ENCODE data around the gene POLDIP3. TPM values are rescaled to one million over a fixed set of nuclear protein-coding genes. Genes with fewer than 3 reads are reported as not detected.

POLDIP3 gene
- total RNA-seq, 2 experiments from 2014 or later: 71.4 to 74.7 TPM

DNA sequence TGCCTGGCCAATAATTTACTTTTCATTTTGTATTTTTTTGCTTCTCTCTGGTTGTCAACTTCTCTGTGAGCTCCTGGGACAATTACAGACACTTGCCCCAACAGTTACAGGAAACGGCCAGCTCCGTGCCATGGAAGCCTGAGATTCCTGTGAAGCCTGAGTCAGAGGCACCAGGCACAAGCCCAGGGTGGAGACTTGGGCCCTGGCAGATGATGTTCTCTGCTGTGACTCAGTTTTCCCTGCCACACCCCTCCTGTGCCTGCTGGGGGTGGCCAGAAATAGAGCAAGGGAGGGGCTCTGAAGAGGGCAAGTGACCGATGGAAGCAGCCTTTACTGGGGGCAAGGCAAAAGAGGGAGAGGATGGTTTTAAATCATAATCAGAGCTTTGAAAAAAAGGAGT lies 20.8 kb upstream of the POLDIP3 start:
- Mint-ChIP-seq H3K4me3 (no peak overlapping the region), H3K27me3 (no peaks in the 10 kb centered on the region), H3K9me3 (no peaks in the 10 kb centered on the region), H3K36me3 (ENCODE audit: low read depth) (peaks cover 7% of the 10 kb centered on the region), H3K4me1 (no peaks in the 10 kb centered on the region), H3K27ac (no peak overlapping the region)
- no peak for DNase-seq
- CTCF ChIA-PET: no interaction called here
- POLR2A ChIA-PET: no interaction called here

DNA sequence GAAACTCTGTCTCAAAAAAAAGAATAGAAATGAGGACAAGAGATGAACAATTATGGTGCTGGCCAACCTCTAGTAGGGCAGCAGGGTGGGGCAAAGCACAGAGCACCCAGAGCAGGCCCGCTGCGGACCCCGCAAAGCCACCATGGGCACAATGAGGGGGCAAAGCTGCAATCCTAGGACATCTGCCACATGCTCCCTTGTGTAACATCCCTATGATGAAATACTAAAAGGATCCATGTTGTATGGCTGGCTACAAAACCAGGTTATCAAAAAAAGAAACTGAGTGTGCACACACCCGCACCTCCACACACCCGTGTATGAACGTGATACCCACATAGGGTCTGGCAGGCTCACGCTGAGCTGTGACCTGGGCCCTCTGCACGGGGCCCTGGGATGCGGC lies 18.3 kb upstream of the POLDIP3 start:
- no peak overlapping the region for H3K4me3 Mint-ChIP-seq
- POLR2A ChIA-PET: no interaction called here
- H3K27ac Mint-ChIP-seq: no peak overlapping the region
- CTCF ChIA-PET: no interaction called here
- H3K4me1 Mint-ChIP-seq: no peaks in the 10 kb centered on the region
- no peak for DNase-seq
- H3K36me3 Mint-ChIP-seq (ENCODE audit: low read depth): peaks cover 12% of the 10 kb centered on the region
- no peaks in the 10 kb centered on the region for H3K27me3 Mint-ChIP-seq
- no peaks in the 10 kb centered on the region for H3K9me3 Mint-ChIP-seq

DNA sequence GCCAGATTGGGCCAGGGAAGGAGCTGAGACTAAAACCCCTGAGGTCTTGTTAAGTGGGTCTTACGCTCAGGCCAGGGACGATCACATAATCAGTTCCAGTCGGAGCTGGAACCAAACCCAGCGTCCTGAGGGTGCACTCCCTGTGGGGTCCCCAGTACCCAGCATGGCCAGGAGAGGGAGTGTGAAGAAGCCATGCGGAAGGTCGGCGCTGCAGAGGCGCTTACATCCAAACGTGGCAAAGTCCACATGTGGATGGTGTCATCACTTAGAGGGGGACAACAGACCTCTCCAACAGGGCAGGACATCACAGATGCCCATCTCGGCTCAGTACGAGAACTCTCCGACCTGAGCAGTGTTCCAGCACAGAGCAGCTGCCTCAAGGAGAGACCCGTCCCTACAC lies 17.4 kb upstream of the POLDIP3 start:
- Mint-ChIP-seq H3K4me3 (no peak overlapping the region), H3K9me3 (no peaks in the 10 kb centered on the region), H3K36me3 (ENCODE audit: low read depth) (peaks cover 10% of the 10 kb centered on the region), H3K4me1 (no peaks in the 10 kb centered on the region), H3K27ac (no peak overlapping the region), H3K27me3 (no peaks in the 10 kb centered on the region)
- DNase-seq: no peak
- CTCF ChIA-PET: no interaction called here
- POLR2A ChIA-PET: interaction anchor here (1.0 kb wide), 1 partner anchor 16 kb away, joined by 5 read pairs; no protein-coding TSS in a partner anchor

DNA sequence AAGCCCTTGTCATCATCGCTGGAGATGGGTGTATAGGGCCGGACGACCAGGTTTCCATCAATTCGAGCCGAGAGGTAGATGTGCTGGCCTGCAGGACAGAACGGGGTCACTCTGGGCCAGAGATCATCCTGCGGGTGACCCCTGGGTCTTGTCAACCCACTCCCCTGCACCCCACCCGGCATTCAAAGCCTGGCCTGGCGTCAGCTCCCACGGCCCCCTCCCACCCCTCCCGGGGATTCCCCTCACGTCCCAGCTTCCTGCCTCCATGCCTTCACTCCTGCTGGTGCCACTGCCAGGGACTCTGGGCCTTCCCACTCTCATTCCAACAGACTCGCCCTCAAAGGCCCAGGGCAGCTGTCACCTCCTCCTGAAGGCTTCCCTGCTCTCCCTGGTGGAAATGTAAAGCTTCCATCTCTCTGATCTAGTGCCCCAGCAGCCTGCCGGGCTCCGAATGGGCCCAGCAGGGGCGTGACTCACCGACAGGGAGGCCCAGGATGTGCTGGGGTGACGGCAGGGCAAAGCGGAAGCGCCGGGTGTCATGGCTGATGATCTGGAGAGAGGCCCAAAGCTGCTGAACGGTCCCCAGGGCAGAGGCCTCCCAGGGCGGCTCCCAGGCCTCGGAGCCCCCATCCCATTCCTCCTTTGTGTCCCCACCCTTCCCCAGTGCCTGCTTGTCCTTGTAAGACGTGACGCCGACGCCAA lies 16.4 kb upstream of the POLDIP3 start:
- CTCF ChIA-PET: no interaction called here
- Mint-ChIP-seq H3K27me3 (no peaks in the 10 kb centered on the region), H3K4me1 (no peaks in the 10 kb centered on the region), H3K9me3 (no peaks in the 10 kb centered on the region), H3K27ac (no peak overlapping the region), H3K4me3 (no peak overlapping the region), H3K36me3 (ENCODE audit: low read depth) (peaks cover 15% of the 10 kb centered on the region)
- DNase-seq: no peak
- POLR2A ChIA-PET: no interaction called here

DNA sequence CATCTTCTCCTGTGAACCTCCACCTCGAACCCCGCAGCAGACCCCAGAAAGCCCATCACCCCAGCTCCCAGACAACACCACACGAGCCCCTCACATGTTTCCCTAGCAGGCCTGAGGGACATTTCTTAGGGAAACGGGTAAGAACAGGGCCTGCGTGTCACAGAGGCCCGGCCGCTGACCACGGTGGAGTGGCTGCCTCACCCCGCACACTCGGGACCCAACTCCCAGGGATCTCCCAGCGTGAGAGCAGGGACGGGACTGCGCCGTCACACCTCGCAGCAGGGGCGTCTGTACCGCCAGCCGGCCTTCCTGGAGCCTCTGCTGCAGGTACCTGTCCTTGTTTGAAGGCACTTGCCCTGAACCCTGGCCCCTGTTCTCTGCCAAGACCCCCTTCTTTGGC lies 15.5 kb upstream of the POLDIP3 start:
- no peaks in the 10 kb centered on the region for H3K27me3 Mint-ChIP-seq
- CTCF ChIA-PET: no interaction called here
- H3K4me1 Mint-ChIP-seq: no peaks in the 10 kb centered on the region
- H3K27ac Mint-ChIP-seq: no peak overlapping the region
- POLR2A ChIA-PET: interaction anchor here (1.5 kb wide), 1 partner anchor 15 kb away, joined by 20 read pairs; the partner anchor contains the start of gene POLDIP3
- no peaks in the 10 kb centered on the region for H3K9me3 Mint-ChIP-seq
- no peak overlapping the region for H3K4me3 Mint-ChIP-seq
- H3K36me3 Mint-ChIP-seq (ENCODE audit: low read depth): peaks cover 19% of the 10 kb centered on the region
- DNase-seq: no peak

DNA sequence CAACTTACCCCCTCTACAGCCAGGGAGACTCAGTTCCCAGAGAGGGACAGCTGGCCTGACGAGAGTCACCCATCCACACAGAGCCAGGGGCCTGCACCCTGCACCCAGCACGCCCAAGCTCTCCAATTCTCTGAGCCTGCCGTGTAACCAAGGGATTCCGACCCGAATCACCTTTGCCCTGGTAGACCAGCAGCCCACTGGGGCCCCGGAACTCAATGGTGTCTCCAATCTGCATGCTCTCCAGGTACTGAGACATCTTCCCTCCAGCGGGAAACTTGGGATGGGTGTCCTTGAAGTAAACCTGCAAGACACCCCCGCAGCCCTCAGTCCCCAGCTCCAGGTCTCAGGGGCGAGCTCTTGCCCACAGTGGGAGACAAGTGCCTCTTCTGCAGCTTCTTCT lies 13.3 kb upstream of the POLDIP3 start:
- CTCF ChIA-PET: no interaction called here
- POLR2A ChIA-PET: interaction anchor here (5.5 kb wide), 1 partner anchor 13 kb away, joined by 63 read pairs; the partner anchor contains the start of gene POLDIP3

DNA sequence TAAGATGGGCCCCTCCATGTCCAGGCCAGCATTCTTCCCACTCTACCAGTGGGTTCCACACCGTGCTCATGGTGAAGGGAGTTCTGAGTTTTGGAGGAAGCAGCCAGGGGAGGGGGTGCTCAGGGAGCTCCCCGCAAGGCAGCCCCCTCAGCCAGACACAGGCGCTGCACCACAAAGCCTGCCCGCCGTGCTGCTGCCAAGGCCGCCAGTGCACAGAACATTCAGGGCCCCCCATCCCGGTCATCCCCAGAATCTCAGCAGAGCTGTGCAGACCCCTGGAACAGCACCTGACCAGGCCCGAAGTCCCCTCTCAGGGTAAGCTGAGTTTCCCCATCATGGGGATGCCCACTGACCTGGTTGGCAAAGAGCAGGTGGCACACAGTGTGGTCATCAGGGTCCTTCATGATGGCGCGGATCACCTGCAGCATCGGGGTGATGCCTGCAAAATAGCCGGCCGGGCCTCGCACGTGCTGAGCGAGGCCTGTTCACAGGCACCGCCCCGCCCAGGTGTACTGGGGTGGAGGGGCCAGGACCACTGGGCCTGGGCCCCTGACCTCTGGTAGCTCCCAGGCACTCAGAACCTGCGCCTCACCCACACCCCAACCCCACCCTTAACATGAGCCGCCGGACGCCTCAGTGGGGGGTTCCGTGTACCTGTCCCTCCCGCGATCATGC lies 12.4 kb upstream of the POLDIP3 start:
- Mint-ChIP-seq H3K36me3 (ENCODE audit: low read depth) (peaks cover 14% of the 10 kb centered on the region), H3K9me3 (no peaks in the 10 kb centered on the region), H3K4me1 (no peaks in the 10 kb centered on the region), H3K4me3 (no peak overlapping the region), H3K27me3 (no peaks in the 10 kb centered on the region), H3K27ac (no peak overlapping the region)
- no peak for DNase-seq
- ChIA-PET CTCF (no interaction called here), POLR2A (interaction anchor here (5.5 kb wide), 1 partner anchor 12 kb away, joined by 63 read pairs; the partner anchor contains the start of gene POLDIP3)

More for the DNA sequence above, 13.3 kb upstream of the POLDIP3 start:
- H3K9me3 Mint-ChIP-seq: no peaks in the 10 kb centered on the region
- no peak overlapping the region for H3K4me3 Mint-ChIP-seq
- H3K27me3 Mint-ChIP-seq: no peaks in the 10 kb centered on the region
- no peaks in the 10 kb centered on the region for H3K4me1 Mint-ChIP-seq
- DNase-seq: no peak
- no peak overlapping the region for H3K27ac Mint-ChIP-seq
- H3K36me3 Mint-ChIP-seq (ENCODE audit: low read depth): peaks cover 14% of the 10 kb centered on the region

DNA sequence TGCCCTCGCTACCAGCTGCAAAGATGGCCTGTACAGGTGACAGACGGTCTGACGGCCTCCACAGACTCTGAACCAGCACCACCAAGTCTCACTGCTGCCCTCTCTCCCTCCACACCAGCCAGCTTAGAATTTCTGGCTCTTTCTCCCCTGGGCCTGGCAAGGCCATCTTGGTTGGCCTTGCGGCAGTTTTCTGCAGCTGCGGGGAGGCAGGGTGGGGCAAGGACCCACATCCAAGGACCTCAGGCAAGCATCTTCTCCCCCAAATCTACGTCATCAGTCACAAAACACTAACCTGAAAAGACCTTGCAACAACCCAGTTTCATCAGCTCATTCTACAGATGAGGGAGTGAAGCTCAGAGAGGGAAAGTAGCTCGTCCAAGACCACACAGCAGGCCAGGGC lies 11.7 kb upstream of the POLDIP3 start:
- no peaks in the 10 kb centered on the region for H3K4me1 Mint-ChIP-seq
- ChIA-PET CTCF (no interaction called here), POLR2A (interaction anchor here (5.5 kb wide), 1 partner anchor 11 kb away, joined by 63 read pairs; the partner anchor contains the start of gene POLDIP3)
- no peaks in the 10 kb centered on the region for H3K27me3 Mint-ChIP-seq
- peaks cover 14% of the 10 kb centered on the region for H3K36me3 Mint-ChIP-seq (ENCODE audit: low read depth)
- H3K4me3 Mint-ChIP-seq: no peak overlapping the region
- H3K9me3 Mint-ChIP-seq: no peaks in the 10 kb centered on the region
- no peak overlapping the region for H3K27ac Mint-ChIP-seq
- DNase-seq: no peak

DNA sequence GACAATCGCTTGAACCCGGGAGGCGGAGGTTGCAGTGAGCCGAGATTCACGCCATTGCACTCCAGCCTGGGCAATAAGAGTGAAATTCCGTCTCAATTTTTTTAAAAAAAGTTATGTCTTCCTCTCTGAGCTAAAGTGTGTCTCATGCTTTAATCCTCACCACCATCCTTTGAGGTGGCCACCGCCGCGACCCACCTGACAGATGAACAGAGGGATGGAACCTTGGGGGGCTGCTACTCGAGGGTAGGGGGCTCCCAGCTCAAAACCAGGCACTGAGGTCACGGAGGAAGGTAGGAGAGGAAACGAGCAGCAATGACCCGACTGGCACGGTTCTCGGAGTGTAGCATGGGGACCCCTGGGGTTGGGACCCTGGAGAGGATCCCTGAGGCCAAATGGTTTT lies 10.7 kb upstream of the POLDIP3 start:
- H3K27me3 Mint-ChIP-seq: no peaks in the 10 kb centered on the region

DNA sequence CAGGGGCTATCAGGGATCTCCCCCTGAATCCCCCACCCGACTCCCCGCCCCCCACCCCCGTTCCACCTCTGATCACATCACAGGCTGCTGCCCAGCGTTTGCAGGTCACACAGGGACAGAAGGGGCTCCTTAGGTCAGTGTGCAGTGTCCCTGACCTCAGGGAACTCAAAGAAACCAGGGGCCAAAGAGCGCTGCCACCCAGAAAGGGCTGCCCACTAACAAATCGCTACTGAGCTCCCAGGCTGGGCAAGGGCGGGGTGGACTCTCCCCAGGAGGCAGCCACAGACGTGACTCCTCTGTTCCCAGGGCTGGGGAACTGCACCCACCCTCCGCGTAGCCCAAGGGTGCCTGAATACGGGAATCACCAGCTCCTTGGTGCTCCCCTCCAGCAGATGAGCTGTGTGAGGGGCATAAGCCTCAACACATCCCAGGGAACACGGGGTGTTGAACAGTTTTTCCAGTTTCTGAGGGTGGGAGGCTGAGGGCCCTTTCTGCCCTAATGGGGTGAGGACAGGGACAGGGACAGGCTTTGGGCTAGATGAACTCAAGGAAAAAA lies 9.9 kb upstream of the POLDIP3 start:
- H3K4me1 Mint-ChIP-seq: no peaks in the 10 kb centered on the region
- H3K4me3 Mint-ChIP-seq: no peak overlapping the region
- H3K36me3 Mint-ChIP-seq (ENCODE audit: low read depth): peaks cover 14% of the 10 kb centered on the region
- POLR2A ChIA-PET: interaction anchor here (5.5 kb wide), 1 partner anchor 9 kb away, joined by 63 read pairs; the partner anchor contains the start of gene POLDIP3
- DNase-seq: no peak
- no peaks in the 10 kb centered on the region for H3K9me3 Mint-ChIP-seq
- no peak overlapping the region for H3K27ac Mint-ChIP-seq
- no peaks in the 10 kb centered on the region for H3K27me3 Mint-ChIP-seq
- CTCF ChIA-PET: interaction anchor here (0.7 to 1.6 kb wide), 2 partner anchors 9 to 468 kb away, joined by 3 to 6 read pairs; no protein-coding TSS in a partner anchor

More for the DNA sequence above, 10.7 kb upstream of the POLDIP3 start:
- no peak for DNase-seq
- ChIA-PET CTCF (interaction anchor here (0.7 kb wide), 1 partner anchor 10 kb away, joined by 3 read pairs; no protein-coding TSS in a partner anchor), POLR2A (interaction anchor here (1.2 to 5.5 kb wide), 2 partner anchors 10 to 24 kb away, joined by 3 to 63 read pairs; partner anchors contain the start of genes CYB5R3 and POLDIP3)
- no peaks in the 10 kb centered on the region for H3K4me1 Mint-ChIP-seq
- no peak overlapping the region for H3K4me3 Mint-ChIP-seq
- H3K27ac Mint-ChIP-seq: no peak overlapping the region
- peaks cover 14% of the 10 kb centered on the region for H3K36me3 Mint-ChIP-seq (ENCODE audit: low read depth)
- H3K9me3 Mint-ChIP-seq: no peaks in the 10 kb centered on the region

DNA sequence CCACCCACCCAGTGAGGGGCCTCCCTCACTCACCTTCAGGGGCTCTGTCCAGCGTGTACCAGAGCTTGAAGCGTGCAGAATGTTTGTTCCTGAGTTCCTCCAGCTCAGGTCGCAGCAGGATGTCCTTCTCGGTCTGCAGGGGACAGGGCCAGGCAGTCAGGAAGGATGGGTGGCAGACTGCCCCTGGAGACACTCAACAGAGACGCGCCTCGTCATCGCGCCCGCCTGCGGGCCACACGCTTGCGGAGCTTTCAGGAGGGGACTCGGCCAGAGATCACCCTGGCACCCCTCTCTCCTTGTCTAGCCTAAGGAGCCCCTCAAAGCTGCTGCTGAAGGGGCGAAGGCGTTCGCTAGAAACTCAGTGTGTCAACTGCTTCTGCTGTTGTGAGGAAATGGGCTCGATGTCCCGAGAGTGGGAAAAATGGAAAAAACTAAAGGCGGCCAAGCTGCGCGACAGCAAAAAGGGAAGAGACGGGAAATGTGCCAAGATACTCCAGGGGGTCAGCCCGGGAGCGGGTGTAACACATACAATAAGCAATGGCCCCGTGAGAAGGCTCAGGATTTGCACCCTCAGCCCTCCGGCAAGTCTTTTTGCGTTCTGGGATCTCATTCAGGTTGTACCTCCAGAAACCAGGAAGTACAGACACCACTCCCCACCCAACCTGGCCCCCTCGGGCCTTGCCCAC lies 9.2 kb upstream of the POLDIP3 start:
- no peak for DNase-seq
- no peak overlapping the region for H3K4me3 Mint-ChIP-seq
- H3K27me3 Mint-ChIP-seq: no peaks in the 10 kb centered on the region
- CTCF ChIA-PET: interaction anchor here (1.6 kb wide), 1 partner anchor 468 kb away, joined by 6 read pairs; no protein-coding TSS in a partner anchor
- no peaks in the 10 kb centered on the region for H3K9me3 Mint-ChIP-seq
- POLR2A ChIA-PET: interaction anchor here (5.5 kb wide), 1 partner anchor 9 kb away, joined by 63 read pairs; the partner anchor contains the start of gene POLDIP3
- H3K4me1 Mint-ChIP-seq: no peaks in the 10 kb centered on the region
- H3K27ac Mint-ChIP-seq: no peak overlapping the region
- peaks cover 14% of the 10 kb centered on the region for H3K36me3 Mint-ChIP-seq (ENCODE audit: low read depth)

DNA sequence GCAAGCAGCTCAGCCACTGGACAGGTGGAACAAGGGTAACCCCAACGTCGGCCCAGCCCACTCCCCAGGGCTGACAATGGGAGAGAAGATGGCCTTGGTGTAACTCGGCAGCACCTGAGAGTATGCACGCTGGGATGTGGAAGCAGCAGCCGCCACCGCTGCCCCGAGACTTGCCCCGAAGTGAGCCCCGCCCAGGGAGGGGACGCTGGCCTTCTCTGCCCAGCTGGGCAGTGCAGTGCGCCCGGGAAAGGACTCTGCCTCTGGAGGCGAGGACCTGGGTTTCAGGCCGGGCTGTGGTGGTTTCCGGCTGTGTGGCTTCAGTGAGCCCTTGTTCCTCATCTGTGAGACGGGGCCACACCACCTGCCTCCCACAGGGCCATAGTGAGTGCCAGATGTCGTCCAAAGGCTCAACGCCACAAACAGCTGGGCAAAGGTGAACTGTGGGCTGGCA lies 8.6 kb upstream of the POLDIP3 start:
- no peaks in the 10 kb centered on the region for H3K4me1 Mint-ChIP-seq
- no peaks in the 10 kb centered on the region for H3K27me3 Mint-ChIP-seq
- no peak overlapping the region for H3K4me3 Mint-ChIP-seq
- no peak for DNase-seq
- no peaks in the 10 kb centered on the region for H3K9me3 Mint-ChIP-seq
- POLR2A ChIA-PET: interaction anchor here (5.5 kb wide), 1 partner anchor 8 kb away, joined by 63 read pairs; the partner anchor contains the start of gene POLDIP3
- H3K27ac Mint-ChIP-seq: no peak overlapping the region
- CTCF ChIA-PET: interaction anchor here (1.6 to 2.5 kb wide), 2 partner anchors 196 to 469 kb away, joined by 6 to 16 read pairs; no protein-coding TSS in a partner anchor
- peaks cover 10% of the 10 kb centered on the region for H3K36me3 Mint-ChIP-seq (ENCODE audit: low read depth)

All from activated CD4-positive, alpha-beta memory T cell treated with anti-CD3 and anti-CD28 coated beads, Interleukin-2, amount 10 ng/mL, durations not matched to agents 7 days and 5 days (primary cell).